GM12892 (cell line): Measurements from ENCODE around the gene FAIM2.

Experiments
- DNase-seq: peaks from one replicate; pipeline ENCODE4 v3.0.0; 2011; ENCODE audit not compliant: insufficient read length
- FAIRE-seq: peaks from 2 replicates; lab custom pipeline; 2011; peaks lifted over from hg19 to GRCh38; lab: Jason Lieb, UNC
- POLR2A ChIP-seq: IDR thresholded peaks from 2 replicates; pipeline ENCODE4 v1.6.1; 2011; ENCODE audit warnings: low read depth, low read length, control low read depth
- POLR2AphosphoS5 ChIP-seq: IDR thresholded peaks from 2 replicates; pipeline ENCODE4 v1.6.1; 2011; ENCODE audit warnings: low read depth, low read length, control low read depth
- TAF1 ChIP-seq: IDR thresholded peaks from 2 replicates; pipeline ENCODE4 v1.6.1; 2011; ENCODE audit warnings: low read depth, mild to moderate bottlenecking, control low read depth, low read length, borderline replicate concordance

FAIM2 gene

GRCh38 chr12:49818241-49818895, 85.3 kb downstream of the FAIM2 start:
- DNase-seq = no peak
- no peak for FAIRE-seq
- TF ChIP-seq POLR2A (no peak), TAF1 (no peak), POLR2AphosphoS5 (no peak)
